CD4-positive, alpha-beta T cell (primary cell): ENCODE results near the gene CDYL. TPM values are rescaled to one million over a fixed set of nuclear protein-coding genes. Genes with fewer than 3 reads are reported as not detected.
"Not testable (repeated sequence)": the region's sequence is repeated elsewhere in the genome, so short reads cannot be mapped to it uniquely, and the experiment has no call there.

Experiments
- ATAC-seq: fragments of 200-7000 bp; cut with Tn5 transposase; one replicate; pipeline ENCODE4 v1.10.0; 2022; ENCODE audit warnings: mild to moderate bottlenecking; ENCODE audit not compliant: poor library complexity
- CTCF ChIA-PET: fragments of 350-600 bp; sonication (Branson Sonifier 250); formaldehyde crosslinking; loops from one replicate; lab custom pipeline; 2021; ENCODE audit warnings: antibody characterized with exemption, inconsistent platforms; lab: Charles Lee
- POLR2A ChIA-PET: fragments of 350-600 bp; sonication (Branson Sonifier 250); formaldehyde crosslinking; loops from one replicate; lab custom pipeline; 2021; ENCODE audit warnings: antibody characterized with exemption, inconsistent platforms; lab: Charles Lee
- DNase-seq, 14 experiments: peaks; one replicate each; pipeline ENCODE4 v3.0.0-alpha.2; 2013 to 2020; ENCODE audit warnings: mixed read lengths in 2 of 14
- H3K27ac ChIP-seq, 2 donors: one replicate each; pipeline versions ENCODE4 v1.5.1 to v1.7.0; 2013; ENCODE audit warnings: low read length in 2 of 2, low read depth in 1 of 2, mild to moderate bottlenecking in 1 of 2
- H3K27me3 ChIP-seq, 2 experiments: 1 replicate in 1 of 2; 2 replicates in 1 of 2; pipeline versions ENCODE4 v1.6.1 to v1.7.0; 2013; ENCODE audit warnings: low read length in 2 of 2, control low read depth in 1 of 2, mild to moderate bottlenecking in 1 of 2, moderate library complexity in 1 of 2; ENCODE audit not compliant: insufficient read depth in 2 of 2, control insufficient read depth in 1 of 2
- H3K36me3 ChIP-seq: one replicate; pipeline ENCODE4 v1.6.1; 2013; ENCODE audit warnings: low read length, control low read depth; ENCODE audit not compliant: insufficient read depth
- H3K4me1 ChIP-seq: one replicate; pipeline ENCODE4 v1.6.1; 2013; ENCODE audit warnings: low read length, control low read depth; ENCODE audit not compliant: insufficient read depth
- H3K4me3 ChIP-seq: one replicate; pipeline ENCODE4 v1.5.1; 2013; ENCODE audit warnings: mild to moderate bottlenecking, low read length, moderate library complexity
- H3K9me3 ChIP-seq, 2 experiments: 1 replicate in 1 of 2; 2 replicates in 1 of 2; pipeline versions ENCODE4 v1.6.1 to v1.7.0; 2013; ENCODE audit warnings: low read length in 2 of 2, mild to moderate bottlenecking in 2 of 2, control low read depth in 1 of 2, moderate library complexity in 1 of 2; ENCODE audit not compliant: control insufficient read depth in 1 of 2, insufficient read depth in 1 of 2
- H3K27ac Mint-ChIP-seq: one replicate; pipeline ENCODE4 v1.8.0; 2020; ENCODE audit warnings: mixed read lengths
- H3K27me3 Mint-ChIP-seq: one replicate; pipeline ENCODE4 v1.8.0; 2021; ENCODE audit warnings: mixed read lengths
- H3K36me3 Mint-ChIP-seq: one replicate; pipeline ENCODE4 v1.8.0; 2021; ENCODE audit warnings: low read depth, mixed read lengths
- H3K4me1 Mint-ChIP-seq: one replicate; pipeline ENCODE4 v1.8.0; 2021; ENCODE audit warnings: low read depth, mixed read lengths
- H3K4me3 Mint-ChIP-seq: one replicate; pipeline ENCODE4 v1.8.0; 2020; ENCODE audit warnings: mild to moderate bottlenecking, mixed read lengths
- H3K9me3 Mint-ChIP-seq: one replicate; pipeline ENCODE4 v1.8.0; 2020; ENCODE audit warnings: mixed read lengths
- CTCF ChIP-seq: fragments of 200-600 bp; IDR thresholded peaks from one replicate; pipeline ENCODE4 v1.8.0; 2022; ENCODE audit warnings: antibody characterized with exemption, mild to moderate bottlenecking
- intact Hi-C, 2 experiments: fragments of 100-400 bp; cut with DNase I in 1 of 2; cut with micrococcal nuclease in 1 of 2; formaldehyde crosslinking; loops; one replicate each; pipeline versions ENCODE4 v1.15.1 to v1.9.0; 2023 to 2025; cut with DNase I, micrococcal nuclease
- total RNA-seq, 174 experiments: library from RNA in 2 of 174; stranded (reverse) in 2 of 174; gene quantifications; one replicate each; pipeline ENCODE4 v1.2.3 and lab custom pipeline; 2021 to 2026

Gene CDYL
- total RNA-seq, 2 experiments from 2014 or later, result 23.8 to 23.9 TPM

- Mint-ChIP-seq H3K9me3 (no peaks in the 10 kb centered on the region), H3K36me3 (peaks cover 17% of the 10 kb centered on the region), H3K27ac (no peak overlapping the region), H3K27me3 (no peaks in the 10 kb centered on the region), H3K4me3 (no peak overlapping the region), H3K4me1 (peaks cover 81% of the 10 kb centered on the region)
- ATAC-seq, result no peak
- H3K4me1 ChIP-seq, result peaks cover 7% of the 10 kb centered on the region
- no peaks in the 10 kb centered on the region for H3K27me3 ChIP-seq
- intact Hi-C loops, result no loop called here
- H3K9me3 ChIP-seq, result peaks cover 0 to 5% of the 10 kb centered on the region in 2 experiments
- H3K4me3 ChIP-seq, result no peak overlapping the region
- H3K27ac ChIP-seq, result no peak overlapping the region
- CTCF ChIA-PET, result interaction anchor here (0.6 kb wide), 1 partner anchor 9 kb away, joined by 3 read pairs; no protein-coding TSS in a partner anchor
- no peak for TF ChIP-seq CTCF
- POLR2A ChIA-PET, result no interaction called here
- DNase-seq, result no peak
- H3K36me3 ChIP-seq, result no peaks in the 10 kb centered on the region
Observed at GRCh38 chr6:4851035-4851434, 74.8 kb downstream of the CDYL start.

- ATAC-seq, H3K9me3 Mint-ChIP-seq, H3K36me3 ChIP-seq, CTCF ChIA-PET, H3K4me1 ChIP-seq, H3K27ac ChIP-seq, POLR2A ChIA-PET, intact Hi-C loops, H3K9me3 ChIP-seq, H3K4me3 ChIP-seq, H3K4me3 Mint-ChIP-seq, H3K27ac Mint-ChIP-seq, H3K27me3 Mint-ChIP-seq, H3K27me3 ChIP-seq, DNase-seq: not testable (repeated sequence)
- H3K36me3 Mint-ChIP-seq, result peaks cover 14% of the 10 kb centered on the region
- H3K4me1 Mint-ChIP-seq, result peaks cover 86% of the 10 kb centered on the region
Observed at GRCh38 chr6:4852186-4852585, 76.0 kb downstream of the CDYL start.

- Histone ChIP-seq H3K4me3 (no peak overlapping the region), H3K36me3 (no peaks in the 10 kb centered on the region), H3K27me3 (no peaks in the 10 kb centered on the region), H3K27ac (no peak overlapping the region), H3K9me3 (peaks cover 0 to 5% of the 10 kb centered on the region in 2 experiments), H3K4me1 (peaks cover 7% of the 10 kb centered on the region)
- no peaks in the 10 kb centered on the region for H3K9me3 Mint-ChIP-seq
- POLR2A ChIA-PET, result no interaction called here
- CTCF ChIA-PET, result no interaction called here
- peaks cover 88% of the 10 kb centered on the region for H3K4me1 Mint-ChIP-seq
- no peak overlapping the region for H3K4me3 Mint-ChIP-seq
- DNase-seq (no peak), ATAC-seq (no peak)
- H3K36me3 Mint-ChIP-seq, result peaks cover 21% of the 10 kb centered on the region
- H3K27me3 Mint-ChIP-seq, result no peaks in the 10 kb centered on the region
- no peak for TF ChIP-seq CTCF
- no peak overlapping the region for H3K27ac Mint-ChIP-seq
- intact Hi-C loops, result no loop called here
Observed at GRCh38 chr6:4852938-4853337, 76.7 kb downstream of the CDYL start.

GRCh38 chr6:4853349-4853748, 77.1 kb downstream of the CDYL start:
- no peak overlapping the region for H3K27ac Mint-ChIP-seq

More at GRCh38 chr6:4853349-4853748, 77.1 kb downstream of the CDYL start:
- intact Hi-C loops, result no loop called here
- Histone ChIP-seq H3K27me3 (no peaks in the 10 kb centered on the region), H3K9me3 (peaks cover 0 to 5% of the 10 kb centered on the region in 2 experiments), H3K36me3 (no peaks in the 10 kb centered on the region), H3K4me1 (peaks cover 8% of the 10 kb centered on the region), H3K27ac (no peak overlapping the region), H3K4me3 (no peak overlapping the region)
- POLR2A ChIA-PET, result no interaction called here
- Mint-ChIP-seq H3K27me3 (no peaks in the 10 kb centered on the region), H3K4me3 (no peak overlapping the region), H3K9me3 (no peaks in the 10 kb centered on the region), H3K4me1 (peaks cover 88% of the 10 kb centered on the region), H3K36me3 (peaks cover 23% of the 10 kb centered on the region)
- DNase-seq (no peak), ATAC-seq (no peak)
- CTCF ChIA-PET, result no interaction called here
- TF ChIP-seq CTCF, result no peak
